Fibroblast of mammary gland (primary cell): Measurements from ENCODE around the gene GPAT3.
"Not testable (repeated sequence)": the region's sequence is repeated elsewhere in the genome, so short reads cannot be mapped to it uniquely, and the experiment has no call there.

Source experiments
- DNase-seq: peaks from one replicate; pipeline ENCODE4 v3.0.0-alpha.2; 2010; ENCODE audit warnings: low read depth
- H3K4me3 ChIP-seq: 2 replicates; pipeline ENCODE4 v1.5.1; 2011; ENCODE audit warnings: low read depth, mild to moderate bottlenecking, low read length, moderate library complexity; ENCODE audit not compliant: control insufficient read depth
- CTCF ChIP-seq: conservative IDR thresholded peaks from 2 replicates; pipeline ENCODE4 v1.5.1; 2011; ENCODE audit warnings: low read depth, low read length, inconsistent platforms; ENCODE audit not compliant: control insufficient read depth, insufficient read depth

The GPAT3 gene

GRCh38 chr4:83503974-83504373 lies 31.9 kb upstream of the GPAT3 start:
- no peak for TF ChIP-seq CTCF
- no peak for DNase-seq
- H3K4me3 ChIP-seq: no peak overlapping the region

GRCh38 chr4:83504503-83504902 lies 31.4 kb upstream of the GPAT3 start:
- DNase-seq: no peak
- no peak for TF ChIP-seq CTCF
- no peak overlapping the region for H3K4me3 ChIP-seq

- TF ChIP-seq CTCF: no peak
- H3K4me3 ChIP-seq: no peak overlapping the region
- DNase-seq: no peak
These were observed 30.9 kb upstream of the GPAT3 start for GRCh38 chr4:83504996-83505395.

GRCh38 chr4:83509156-83509585 lies 26.7 kb upstream of the GPAT3 start:
- TF ChIP-seq CTCF: peak; percentile 70
- peak; percentile 68 for DNase-seq
- H3K4me3 ChIP-seq: not testable (repeated sequence)

- DNase-seq: no peak
- H3K4me3 ChIP-seq: no peak overlapping the region
- TF ChIP-seq CTCF: no peak
These were observed 25.5 kb upstream of the GPAT3 start for GRCh38 chr4:83510442-83510841.

GRCh38 chr4:83516042-83516772 lies 19.7 kb upstream of the GPAT3 start:
- H3K4me3 ChIP-seq: no peak overlapping the region
- DNase-seq: peak; percentile 95
- TF ChIP-seq CTCF: no peak

GRCh38 chr4:83522239-83522638 lies 13.7 kb upstream of the GPAT3 start:
- no peak for TF ChIP-seq CTCF
- no peak overlapping the region for H3K4me3 ChIP-seq
- DNase-seq: no peak
